B cell (primary cell): ENCODE data around the gene BAZ2B. TPM values are rescaled to one million over a fixed set of nuclear protein-coding genes. Genes with fewer than 3 reads are reported as not detected.

ENCODE experiments used
- ATAC-seq: fragments of 200-7000 bp; cut with Tn5 transposase; one replicate; pipeline ENCODE4 v1.10.0; 2021; ENCODE audit warnings: low read depth, mild to moderate bottlenecking, moderate number of reproducible peaks, moderate library complexity
- CTCF ChIA-PET: fragments of 350-600 bp; sonication (Branson Sonifier 250); formaldehyde crosslinking; loops from one replicate; lab custom pipeline; 2021; ENCODE audit warnings: antibody characterized with exemption, inconsistent platforms; lab: Charles Lee
- POLR2A ChIA-PET: fragments of 350-600 bp; sonication (Branson Sonifier 250); formaldehyde crosslinking; loops from one replicate; lab custom pipeline; 2021; ENCODE audit warnings: antibody characterized with exemption; lab: Charles Lee
- DNase-seq: peaks from one replicate; pipeline ENCODE4 v3.0.0; 2013
- H2AFZ ChIP-seq: 2 replicates; pipeline ENCODE4 v1.6.1; 2012; ENCODE audit warnings: mild to moderate bottlenecking, low read depth, low read length; ENCODE audit not compliant: insufficient read depth, poor library complexity, severe bottlenecking
- H3K27ac ChIP-seq, 2 donors: 1 replicate in 1 of 2; 2 replicates in 1 of 2; pipeline ENCODE4 v1.5.1; 2012 to 2013; ENCODE audit warnings: low read length in 2 of 2, mild to moderate bottlenecking in 2 of 2, moderate library complexity in 1 of 2
- H3K27me3 ChIP-seq, 4 experiments: fragments of 200-600 bp in 1 of 4; sonication (generic) in 1 of 4; replicated peaks in 1 of 4; 1 replicate in 2 of 4; 2 replicates in 2 of 4; pipeline versions ENCODE4 v1.6.1 to v1.7.0; 2013 to 2016; ENCODE audit warnings: low read length in 3 of 4, mild to moderate bottlenecking in 2 of 4, mixed read lengths in 1 of 4, moderate library complexity in 1 of 4; ENCODE audit not compliant: insufficient read depth in 4 of 4, control insufficient read depth in 3 of 4; ENCODE audit errors: control extremely low read depth in 1 of 4
- H3K36me3 ChIP-seq, 2 experiments: replicated peaks in 1 of 2; 1 replicate in 1 of 2; 2 replicates in 1 of 2; pipeline versions ENCODE4 v1.6.1 to v1.7.1; 2013; ENCODE audit warnings: low read length in 1 of 2; ENCODE audit not compliant: insufficient read depth in 2 of 2, control insufficient read depth in 1 of 2; ENCODE audit errors: control extremely low read depth in 1 of 2, extremely low read depth in 1 of 2
- H3K4me1 ChIP-seq, 2 donors: fragments of 200-600 bp in 1 of 2; sonication (generic) in 1 of 2; 1 replicate in 1 of 2; 2 replicates in 1 of 2; pipeline versions ENCODE4 v1.5.1 to v1.6.1; 2013 to 2017; ENCODE audit warnings: low read length in 2 of 2; ENCODE audit not compliant: control insufficient read depth in 2 of 2, insufficient read depth in 2 of 2
- H3K4me2 ChIP-seq: replicated peaks from 2 replicates; pipeline ENCODE3; 2012; ENCODE audit warnings: mild to moderate bottlenecking, low read depth, low read length; ENCODE audit not compliant: poor library complexity, severe bottlenecking
- H3K4me3 ChIP-seq, 5 experiments: fragments of 200-600 bp in 1 of 5; sonication (generic) in 1 of 5; 1 replicate in 3 of 5; 2 replicates in 2 of 5; pipeline versions ENCODE4 v1.5.1 to v1.7.0; 2011 to 2016; ENCODE audit warnings: low read length in 4 of 5, mild to moderate bottlenecking in 4 of 5, low read depth in 2 of 5, control low read depth in 1 of 5, moderate library complexity in 1 of 5; ENCODE audit not compliant: insufficient read depth in 1 of 5; ENCODE audit errors: control extremely low read depth in 1 of 5, extremely low read depth in 1 of 5
- H3K79me2 ChIP-seq: fragments of 200-600 bp; sonication (generic); one replicate; pipeline ENCODE4 v1.6.0; 2016; ENCODE audit warnings: low read length; ENCODE audit not compliant: control insufficient read depth, insufficient read depth
- H3K9ac ChIP-seq: fragments of 200-600 bp; sonication (generic); 2 replicates; pipeline ENCODE4 v1.6.1; 2017; ENCODE audit warnings: mild to moderate bottlenecking, low read length, moderate library complexity
- H3K9me3 ChIP-seq, 3 donors: one replicate each; pipeline versions ENCODE4 v1.6.1 to v1.7.1; 2013; ENCODE audit warnings: low read length in 2 of 3; ENCODE audit not compliant: control insufficient read depth in 2 of 3, insufficient read depth in 1 of 3; ENCODE audit errors: control extremely low read depth in 1 of 3
- H4K20me1 ChIP-seq: 2 replicates; pipeline ENCODE4 v1.6.0; 2012; ENCODE audit warnings: mild to moderate bottlenecking, low read length; ENCODE audit not compliant: insufficient read depth, control insufficient read depth, poor library complexity, severe bottlenecking
- H3K27ac Mint-ChIP-seq: one replicate; pipeline ENCODE4 v1.8.0; 2021; ENCODE audit warnings: mixed read lengths
- H3K27me3 Mint-ChIP-seq: one replicate; pipeline ENCODE4 v1.8.0; 2021; ENCODE audit warnings: mixed read lengths
- H3K4me1 Mint-ChIP-seq: one replicate; pipeline ENCODE4 v1.8.0; 2021; ENCODE audit warnings: mixed read lengths
- H3K4me3 Mint-ChIP-seq: one replicate; pipeline ENCODE4 v1.8.0; 2021; ENCODE audit warnings: mixed read lengths
- H3K9me3 Mint-ChIP-seq: one replicate; pipeline ENCODE4 v1.8.0; 2022; ENCODE audit warnings: mixed read lengths; ENCODE audit not compliant: insufficient read depth
- EZH2 ChIP-seq: IDR thresholded peaks from 2 replicates; pipeline ENCODE4 v1.6.1; 2012; ENCODE audit warnings: borderline replicate concordance, low read depth, mild to moderate bottlenecking, moderate library complexity, low read length; ENCODE audit not compliant: insufficient read depth, poor library complexity, severe bottlenecking
- WGBS: methylation state at CpG from one replicate; pipeline ENCODE4 v1.1.5; 2013; ENCODE audit warnings: missing lambda C conversion rate; ENCODE audit not compliant: insufficient coverage; 5-methylcytosine and 5-hydroxymethylcytosine counted together
- intact Hi-C: fragments of 100-400 bp; cut with micrococcal nuclease; formaldehyde crosslinking; loops from one replicate; pipeline ENCODE4 v1.10.0; 2022
- polyA plus RNA-seq: library from polyadenylated mRNA; depleted of rRNA; stranded (reverse); fragments of >200 nt; gene quantifications from 2 replicates; pipeline ENCODE4 v1.2.3, GENCODE V29; 2012
- total RNA-seq, 2 donors: library from RNA; stranded (reverse); fragments of 120-200 nt in 1 of 2; gene quantifications; 1 replicate in 1 of 2; 2 replicates in 1 of 2; pipeline versions ENCODE4 v1.2.3 to v1.2.4, GENCODE V29; 2013 to 2022
- TF ChIP-seq, protein P1 (sequence below): fragments of 200-600 bp; IDR thresholded peaks from one replicate; pipeline ENCODE4 v1.8.0; 2022; ENCODE audit warnings: antibody characterized with exemption, mild to moderate bottlenecking

The BAZ2B gene
- total and polyA plus RNA-seq, 2 donors (not counting 1 experiment from before 2014, with no cell fraction given) = 8.6 to 42.3 TPM

DNA sequence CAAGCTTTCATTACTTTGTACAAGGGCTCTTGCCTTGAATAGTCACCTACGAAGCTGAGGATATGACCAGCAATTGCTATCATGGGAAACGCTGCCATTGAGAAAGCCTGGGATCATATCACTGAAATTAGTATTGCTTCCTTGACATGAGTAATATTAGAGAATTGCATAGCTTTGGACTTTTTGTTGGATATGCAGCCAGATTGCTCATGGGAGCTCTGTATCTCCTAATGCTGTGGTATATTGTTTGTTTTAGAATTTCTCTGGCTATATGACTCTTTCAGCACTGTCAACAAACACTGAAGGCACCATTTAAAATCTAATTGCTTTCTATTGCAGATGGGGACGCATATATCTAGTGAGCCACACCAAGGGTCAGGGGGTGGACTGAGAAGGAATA, 249.8 kb downstream of the BAZ2B start:
- H3K27ac Mint-ChIP-seq = no peak overlapping the region
- H3K27me3 ChIP-seq = no peaks in the 10 kb centered on the region
- DNase-seq (no peak), ATAC-seq (no peak)
- no peaks in the 10 kb centered on the region for H3K4me1 ChIP-seq
- H3K4me3 ChIP-seq = no peak overlapping the region
- no peaks in the 10 kb centered on the region for H3K79me2 ChIP-seq
- H3K27ac ChIP-seq = no peak overlapping the region
- H3K9me3 Mint-ChIP-seq = no peaks in the 10 kb centered on the region
- H4K20me1 ChIP-seq = no peaks in the 10 kb centered on the region
- H3K9me3 ChIP-seq = no peaks in the 10 kb centered on the region
- POLR2A ChIA-PET = no interaction called here
- H3K4me3 Mint-ChIP-seq = no peak overlapping the region
- TF ChIP-seq, protein P1, sequence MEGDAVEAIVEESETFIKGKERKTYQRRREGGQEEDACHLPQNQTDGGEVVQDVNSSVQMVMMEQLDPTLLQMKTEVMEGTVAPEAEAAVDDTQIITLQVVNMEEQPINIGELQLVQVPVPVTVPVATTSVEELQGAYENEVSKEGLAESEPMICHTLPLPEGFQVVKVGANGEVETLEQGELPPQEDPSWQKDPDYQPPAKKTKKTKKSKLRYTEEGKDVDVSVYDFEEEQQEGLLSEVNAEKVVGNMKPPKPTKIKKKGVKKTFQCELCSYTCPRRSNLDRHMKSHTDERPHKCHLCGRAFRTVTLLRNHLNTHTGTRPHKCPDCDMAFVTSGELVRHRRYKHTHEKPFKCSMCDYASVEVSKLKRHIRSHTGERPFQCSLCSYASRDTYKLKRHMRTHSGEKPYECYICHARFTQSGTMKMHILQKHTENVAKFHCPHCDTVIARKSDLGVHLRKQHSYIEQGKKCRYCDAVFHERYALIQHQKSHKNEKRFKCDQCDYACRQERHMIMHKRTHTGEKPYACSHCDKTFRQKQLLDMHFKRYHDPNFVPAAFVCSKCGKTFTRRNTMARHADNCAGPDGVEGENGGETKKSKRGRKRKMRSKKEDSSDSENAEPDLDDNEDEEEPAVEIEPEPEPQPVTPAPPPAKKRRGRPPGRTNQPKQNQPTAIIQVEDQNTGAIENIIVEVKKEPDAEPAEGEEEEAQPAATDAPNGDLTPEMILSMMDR = no peak
- H3K36me3 ChIP-seq = peaks cover 13 to 24% of the 10 kb centered on the region in 2 experiments
- no peaks in the 10 kb centered on the region for H3K27me3 Mint-ChIP-seq
- WGBS = 100% methylated on average over 2 of the region's 3 CpGs
- no peak overlapping the region for H3K4me2 ChIP-seq
- intact Hi-C loops = no loop called here
- no peak overlapping the region for H2AFZ ChIP-seq
- CTCF ChIA-PET = no interaction called here
- H3K4me1 Mint-ChIP-seq = peaks cover 3% of the 10 kb centered on the region
- H3K9ac ChIP-seq = no peak overlapping the region

DNA sequence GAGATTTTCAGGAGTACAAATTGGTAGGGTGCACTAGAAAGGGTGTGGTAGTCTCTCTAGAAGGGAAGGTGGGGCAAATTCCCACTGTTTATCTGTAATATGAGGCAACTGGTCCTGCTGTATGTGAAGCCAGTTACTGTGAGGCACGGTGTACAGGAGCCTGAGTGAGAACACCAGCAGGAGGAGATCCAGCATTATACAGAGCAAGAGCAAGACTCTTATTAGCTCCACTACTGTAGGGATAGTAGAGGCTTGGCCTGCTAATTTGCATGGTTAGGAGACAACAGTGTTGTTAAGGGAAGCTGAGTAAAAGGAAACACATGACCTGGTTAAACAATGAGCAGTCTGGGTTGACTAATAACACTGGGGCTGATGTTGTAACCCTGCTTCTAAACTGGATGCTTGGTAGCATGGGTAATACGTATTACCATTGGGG, 253.5 kb downstream of the BAZ2B start:
- intact Hi-C loops = no loop called here
- ATAC-seq = no peak
- Mint-ChIP-seq H3K27ac (peak overlapping the region; percentile 8), H3K27me3 (no peaks in the 10 kb centered on the region), H3K4me1 (peaks cover 3% of the 10 kb centered on the region), H3K4me3 (no peak overlapping the region), H3K9me3 (no peaks in the 10 kb centered on the region)
- no peaks in the 10 kb centered on the region for H3K79me2 ChIP-seq
- H3K4me3 ChIP-seq = no peak overlapping the region
- H3K4me1 ChIP-seq = no peaks in the 10 kb centered on the region
- H3K9me3 ChIP-seq = no peaks in the 10 kb centered on the region
- no peak overlapping the region for H3K27ac ChIP-seq
- DNase-seq = no peak
- ChIA-PET POLR2A (no interaction called here), CTCF (no interaction called here)
- peaks cover 3 to 14% of the 10 kb centered on the region in 2 experiments for H3K36me3 ChIP-seq
- H4K20me1 ChIP-seq = no peaks in the 10 kb centered on the region
- H2AFZ ChIP-seq = no peak overlapping the region
- WGBS = 92% methylated on average over 2 of the region's 2 CpGs
- H3K9ac ChIP-seq = no peak overlapping the region
- TF ChIP-seq, protein P1 = no peak
- TF ChIP-seq EZH2 = no peak
- H3K27me3 ChIP-seq = no peaks in the 10 kb centered on the region
- no peak overlapping the region for H3K4me2 ChIP-seq
